B cell (primary cell): ENCODE measurements around the gene DNAJC15. TPM values are rescaled to one million over a fixed set of nuclear protein-coding genes. Genes with fewer than 3 reads are reported as not detected.
A peak's percentile ranks its signal among the peaks of the same experiment; 100 is the strongest.

ENCODE experiments used
- ATAC-seq: fragments of 200-7000 bp; cut with Tn5 transposase; one replicate; pipeline ENCODE4 v1.10.0; 2021; ENCODE audit warnings: low read depth, mild to moderate bottlenecking, moderate number of reproducible peaks, moderate library complexity
- CTCF ChIA-PET: fragments of 350-600 bp; sonication (Branson Sonifier 250); formaldehyde crosslinking; loops from one replicate; lab custom pipeline; 2021; ENCODE audit warnings: antibody characterized with exemption, inconsistent platforms; lab: Charles Lee
- POLR2A ChIA-PET: fragments of 350-600 bp; sonication (Branson Sonifier 250); formaldehyde crosslinking; loops from one replicate; lab custom pipeline; 2021; ENCODE audit warnings: antibody characterized with exemption; lab: Charles Lee
- DNase-seq: peaks from one replicate; pipeline ENCODE4 v3.0.0; 2013
- H2AFZ ChIP-seq: 2 replicates; pipeline ENCODE4 v1.6.1; 2012; ENCODE audit warnings: mild to moderate bottlenecking, low read depth, low read length; ENCODE audit not compliant: insufficient read depth, poor library complexity, severe bottlenecking
- H3K27ac ChIP-seq, 2 donors: 1 replicate in 1 of 2; 2 replicates in 1 of 2; pipeline ENCODE4 v1.5.1; 2012 to 2013; ENCODE audit warnings: low read length in 2 of 2, mild to moderate bottlenecking in 2 of 2, moderate library complexity in 1 of 2
- H3K27me3 ChIP-seq, 4 experiments: fragments of 200-600 bp in 1 of 4; sonication (generic) in 1 of 4; replicated peaks in 1 of 4; 1 replicate in 2 of 4; 2 replicates in 2 of 4; pipeline versions ENCODE4 v1.6.1 to v1.7.0; 2013 to 2016; ENCODE audit warnings: low read length in 3 of 4, mild to moderate bottlenecking in 2 of 4, mixed read lengths in 1 of 4, moderate library complexity in 1 of 4; ENCODE audit not compliant: insufficient read depth in 4 of 4, control insufficient read depth in 3 of 4; ENCODE audit errors: control extremely low read depth in 1 of 4
- H3K36me3 ChIP-seq, 2 experiments: replicated peaks in 1 of 2; 1 replicate in 1 of 2; 2 replicates in 1 of 2; pipeline versions ENCODE4 v1.6.1 to v1.7.1; 2013; ENCODE audit warnings: low read length in 1 of 2; ENCODE audit not compliant: insufficient read depth in 2 of 2, control insufficient read depth in 1 of 2; ENCODE audit errors: control extremely low read depth in 1 of 2, extremely low read depth in 1 of 2
- H3K4me1 ChIP-seq, 2 donors: fragments of 200-600 bp in 1 of 2; sonication (generic) in 1 of 2; 1 replicate in 1 of 2; 2 replicates in 1 of 2; pipeline versions ENCODE4 v1.5.1 to v1.6.1; 2013 to 2017; ENCODE audit warnings: low read length in 2 of 2; ENCODE audit not compliant: control insufficient read depth in 2 of 2, insufficient read depth in 2 of 2
- H3K4me2 ChIP-seq: replicated peaks from 2 replicates; pipeline ENCODE3; 2012; ENCODE audit warnings: mild to moderate bottlenecking, low read depth, low read length; ENCODE audit not compliant: poor library complexity, severe bottlenecking
- H3K4me3 ChIP-seq, 5 experiments: fragments of 200-600 bp in 1 of 5; sonication (generic) in 1 of 5; 1 replicate in 3 of 5; 2 replicates in 2 of 5; pipeline versions ENCODE4 v1.5.1 to v1.7.0; 2011 to 2016; ENCODE audit warnings: low read length in 4 of 5, mild to moderate bottlenecking in 4 of 5, low read depth in 2 of 5, control low read depth in 1 of 5, moderate library complexity in 1 of 5; ENCODE audit not compliant: insufficient read depth in 1 of 5; ENCODE audit errors: control extremely low read depth in 1 of 5, extremely low read depth in 1 of 5
- H3K79me2 ChIP-seq: fragments of 200-600 bp; sonication (generic); one replicate; pipeline ENCODE4 v1.6.0; 2016; ENCODE audit warnings: low read length; ENCODE audit not compliant: control insufficient read depth, insufficient read depth
- H3K9ac ChIP-seq: fragments of 200-600 bp; sonication (generic); 2 replicates; pipeline ENCODE4 v1.6.1; 2017; ENCODE audit warnings: mild to moderate bottlenecking, low read length, moderate library complexity
- H3K9me3 ChIP-seq, 3 donors: one replicate each; pipeline versions ENCODE4 v1.6.1 to v1.7.1; 2013; ENCODE audit warnings: low read length in 2 of 3; ENCODE audit not compliant: control insufficient read depth in 2 of 3, insufficient read depth in 1 of 3; ENCODE audit errors: control extremely low read depth in 1 of 3
- H4K20me1 ChIP-seq: 2 replicates; pipeline ENCODE4 v1.6.0; 2012; ENCODE audit warnings: mild to moderate bottlenecking, low read length; ENCODE audit not compliant: insufficient read depth, control insufficient read depth, poor library complexity, severe bottlenecking
- H3K27ac Mint-ChIP-seq: one replicate; pipeline ENCODE4 v1.8.0; 2021; ENCODE audit warnings: mixed read lengths
- H3K27me3 Mint-ChIP-seq: one replicate; pipeline ENCODE4 v1.8.0; 2021; ENCODE audit warnings: mixed read lengths
- H3K4me1 Mint-ChIP-seq: one replicate; pipeline ENCODE4 v1.8.0; 2021; ENCODE audit warnings: mixed read lengths
- H3K4me3 Mint-ChIP-seq: one replicate; pipeline ENCODE4 v1.8.0; 2021; ENCODE audit warnings: mixed read lengths
- H3K9me3 Mint-ChIP-seq: one replicate; pipeline ENCODE4 v1.8.0; 2022; ENCODE audit warnings: mixed read lengths; ENCODE audit not compliant: insufficient read depth
- EZH2 ChIP-seq: IDR thresholded peaks from 2 replicates; pipeline ENCODE4 v1.6.1; 2012; ENCODE audit warnings: borderline replicate concordance, low read depth, mild to moderate bottlenecking, moderate library complexity, low read length; ENCODE audit not compliant: insufficient read depth, poor library complexity, severe bottlenecking
- WGBS: methylation state at CpG from one replicate; pipeline ENCODE4 v1.1.5; 2013; ENCODE audit warnings: missing lambda C conversion rate; ENCODE audit not compliant: insufficient coverage; 5-methylcytosine and 5-hydroxymethylcytosine counted together
- intact Hi-C: fragments of 100-400 bp; cut with micrococcal nuclease; formaldehyde crosslinking; loops from one replicate; pipeline ENCODE4 v1.10.0; 2022
- polyA plus RNA-seq: library from polyadenylated mRNA; depleted of rRNA; stranded (reverse); fragments of >200 nt; gene quantifications from 2 replicates; pipeline ENCODE4 v1.2.3, GENCODE V29; 2012
- total RNA-seq, 2 donors: library from RNA; stranded (reverse); fragments of 120-200 nt in 1 of 2; gene quantifications; 1 replicate in 1 of 2; 2 replicates in 1 of 2; pipeline versions ENCODE4 v1.2.3 to v1.2.4, GENCODE V29; 2013 to 2022
- TF ChIP-seq, protein P1 (sequence below): fragments of 200-600 bp; IDR thresholded peaks from one replicate; pipeline ENCODE4 v1.8.0; 2022; ENCODE audit warnings: antibody characterized with exemption, mild to moderate bottlenecking

Gene DNAJC15
- total and polyA plus RNA-seq, 2 donors (not counting 1 experiment from before 2014, with no cell fraction given): 11.5 to 15.2 TPM

DNA sequence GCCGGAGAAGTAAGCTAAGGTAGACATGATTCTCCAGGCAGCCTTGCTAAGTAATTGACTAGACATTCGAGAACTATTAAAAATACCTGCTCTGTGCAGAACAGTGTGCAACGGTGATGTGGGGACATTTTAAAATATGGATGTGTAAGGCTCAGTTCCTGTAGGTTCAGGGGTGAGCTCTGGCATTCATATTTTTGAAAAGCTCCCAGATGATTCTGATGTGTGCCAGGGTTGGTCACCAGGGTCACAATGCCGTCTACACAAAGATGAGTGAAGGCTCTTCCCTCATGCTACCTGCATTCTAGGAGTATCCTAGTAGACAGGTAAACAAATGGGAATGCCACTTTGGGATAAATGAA lies 30.6 kb upstream of the DNAJC15 start:
- intact Hi-C loops: loop anchor here (1.0 to 5.0 kb wide), 5 partner anchors 15 to 1280 kb away; partner anchors contain the start of gene DNAJC15
- H3K27me3 ChIP-seq: no peaks in the 10 kb centered on the region
- Mint-ChIP-seq H3K4me1 (peaks cover 42% of the 10 kb centered on the region), H3K27ac (peak overlapping the region; percentile 99), H3K4me3 (peak overlapping the region; percentile 96), H3K27me3 (no peaks in the 10 kb centered on the region), H3K9me3 (no peaks in the 10 kb centered on the region)
- H3K4me2 ChIP-seq: peak overlapping the region; percentile 74
- TF ChIP-seq EZH2: no peak
- TF ChIP-seq, protein P1, sequence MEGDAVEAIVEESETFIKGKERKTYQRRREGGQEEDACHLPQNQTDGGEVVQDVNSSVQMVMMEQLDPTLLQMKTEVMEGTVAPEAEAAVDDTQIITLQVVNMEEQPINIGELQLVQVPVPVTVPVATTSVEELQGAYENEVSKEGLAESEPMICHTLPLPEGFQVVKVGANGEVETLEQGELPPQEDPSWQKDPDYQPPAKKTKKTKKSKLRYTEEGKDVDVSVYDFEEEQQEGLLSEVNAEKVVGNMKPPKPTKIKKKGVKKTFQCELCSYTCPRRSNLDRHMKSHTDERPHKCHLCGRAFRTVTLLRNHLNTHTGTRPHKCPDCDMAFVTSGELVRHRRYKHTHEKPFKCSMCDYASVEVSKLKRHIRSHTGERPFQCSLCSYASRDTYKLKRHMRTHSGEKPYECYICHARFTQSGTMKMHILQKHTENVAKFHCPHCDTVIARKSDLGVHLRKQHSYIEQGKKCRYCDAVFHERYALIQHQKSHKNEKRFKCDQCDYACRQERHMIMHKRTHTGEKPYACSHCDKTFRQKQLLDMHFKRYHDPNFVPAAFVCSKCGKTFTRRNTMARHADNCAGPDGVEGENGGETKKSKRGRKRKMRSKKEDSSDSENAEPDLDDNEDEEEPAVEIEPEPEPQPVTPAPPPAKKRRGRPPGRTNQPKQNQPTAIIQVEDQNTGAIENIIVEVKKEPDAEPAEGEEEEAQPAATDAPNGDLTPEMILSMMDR: no peak
- DNase-seq (no peak), ATAC-seq (no peak)
- ChIA-PET CTCF (interaction anchor here (0.8 to 6.7 kb wide), 9 partner anchors 12 to 84 kb away, joined by 3 to 53 read pairs (median 5); partner anchors contain the start of gene DNAJC15), POLR2A (interaction anchor here (1.0 to 3.6 kb wide), 9 partner anchors 15 to 107 kb away, joined by 3 to 19 read pairs (median 4); partner anchors contain the start of gene DNAJC15)
- peaks cover 30 to 43% of the 10 kb centered on the region in 2 donors for H3K4me1 ChIP-seq
- no peaks in the 10 kb centered on the region for H4K20me1 ChIP-seq
- H3K79me2 ChIP-seq: peaks cover 39% of the 10 kb centered on the region
- peak overlapping the region; percentile 93 to 95 for H3K27ac ChIP-seq
- no peaks in the 10 kb centered on the region for H3K36me3 ChIP-seq
- H3K9me3 ChIP-seq: no peaks in the 10 kb centered on the region
- WGBS: 25% methylated on average over 3 of the region's 4 CpGs
- peak overlapping the region; percentile 70 to 91 (median 80) for H3K4me3 ChIP-seq
- H3K9ac ChIP-seq: peak overlapping the region; percentile 84
- H2AFZ ChIP-seq: peak overlapping the region; percentile 78

DNA sequence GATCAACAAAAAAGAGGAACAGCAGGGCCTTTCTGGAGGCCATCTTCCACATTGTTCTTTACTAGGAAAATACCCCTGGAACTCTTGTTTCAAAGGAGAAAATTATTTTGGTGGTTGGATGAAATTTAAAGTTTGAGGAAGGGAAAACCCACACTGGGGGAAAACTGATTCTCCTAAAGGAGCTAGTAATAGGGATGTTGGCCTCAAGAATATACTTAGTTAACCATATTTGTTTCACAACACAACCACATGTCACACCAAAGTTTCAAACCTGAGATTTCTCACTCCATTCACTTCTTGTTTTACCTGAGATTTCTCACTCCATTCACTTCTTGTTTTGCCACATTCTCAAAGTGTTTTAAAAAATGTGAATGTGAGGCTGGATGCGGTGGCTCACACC lies 28.5 kb upstream of the DNAJC15 start:
- no CpG with 5 or more reads among the region's 1 CpG for WGBS
- peak overlapping the region; percentile 37 for H3K27ac Mint-ChIP-seq
- DNase-seq: no peak

More for the DNA sequence above, 28.5 kb upstream of the DNAJC15 start:
- Mint-ChIP-seq H3K27me3 (no peaks in the 10 kb centered on the region), H3K9me3 (no peaks in the 10 kb centered on the region), H3K4me1 (peaks cover 30% of the 10 kb centered on the region), H3K4me3 (no peak overlapping the region)
- Histone ChIP-seq H3K4me1 (peaks cover 23 to 27% of the 10 kb centered on the region in 2 donors), H3K27ac (no peak overlapping the region), H3K4me2 (no peak overlapping the region), H2AFZ (peak overlapping the region; percentile 27), H3K36me3 (no peaks in the 10 kb centered on the region), H3K9ac (no peak overlapping the region), H3K9me3 (no peaks in the 10 kb centered on the region), H4K20me1 (no peaks in the 10 kb centered on the region), H3K79me2 (peaks cover 20% of the 10 kb centered on the region), H3K27me3 (no peaks in the 10 kb centered on the region), H3K4me3 (no peak overlapping the region)
- ChIA-PET POLR2A (no interaction called here), CTCF (interaction anchor here (1.3 to 1.7 kb wide), 2 partner anchors 23 to 28 kb away, joined by 3 to 7 read pairs; partner anchors contain the start of gene DNAJC15)
- ATAC-seq: no peak
- intact Hi-C loops: loop anchor here (5.0 kb wide), 2 partner anchors 618 to 1277 kb away; no protein-coding TSS in a partner anchor
- TF ChIP-seq EZH2: no peak
- TF ChIP-seq, protein P1: no peak
